H9 (cell line): ENCODE measurements around the gene AP3S1. TPM values are rescaled to one million over a fixed set of nuclear protein-coding genes. Genes with fewer than 3 reads are reported as not detected.

Source experiments
- DNase-seq: peaks from one replicate; pipeline ENCODE4 v3.0.0-alpha.2; 2017
- H2AFZ ChIP-seq: one replicate; pipeline ENCODE4 v1.6.1; 2013; ENCODE audit warnings: mild to moderate bottlenecking, low read length, control low read depth, moderate library complexity
- H2AK5ac ChIP-seq: 2 replicates; pipeline ENCODE4 v1.6.1; 2013; ENCODE audit warnings: low read length, control low read depth, mixed read lengths; ENCODE audit not compliant: insufficient read length
- H2BK120ac ChIP-seq: one replicate; pipeline ENCODE4 v1.6.1; 2013; ENCODE audit warnings: low read depth, mild to moderate bottlenecking, low read length, control low read depth, inconsistent platforms; ENCODE audit not compliant: poor library complexity, severe bottlenecking
- H2BK12ac ChIP-seq: 2 replicates; pipeline ENCODE4 v1.6.1; 2013; ENCODE audit warnings: low read length, control low read depth, mixed read lengths, low read depth; ENCODE audit not compliant: insufficient read length
- H2BK15ac ChIP-seq: 2 replicates; pipeline ENCODE4 v1.6.1; 2013; ENCODE audit warnings: low read depth, low read length, control low read depth
- H2BK20ac ChIP-seq: one replicate; pipeline ENCODE4 v1.6.1; 2013; ENCODE audit warnings: low read depth, mild to moderate bottlenecking, low read length, control low read depth, inconsistent platforms; ENCODE audit not compliant: poor library complexity, severe bottlenecking
- H2BK5ac ChIP-seq: 2 replicates; pipeline ENCODE4 v1.6.1; 2013; ENCODE audit warnings: low read length, control low read depth, mixed read lengths; ENCODE audit not compliant: insufficient read length
- H3K14ac ChIP-seq: 2 replicates; pipeline ENCODE4 v1.6.1; 2013; ENCODE audit warnings: low read length, control low read depth; ENCODE audit not compliant: insufficient read depth
- H3K18ac ChIP-seq: 2 replicates; pipeline ENCODE4 v1.6.1; 2013; ENCODE audit warnings: low read depth, mild to moderate bottlenecking, mixed read lengths, low read length, control low read depth; ENCODE audit not compliant: insufficient read length
- H3K23ac ChIP-seq: 2 replicates; pipeline ENCODE4 v1.6.1; 2013; ENCODE audit warnings: low read length, control low read depth, mixed read lengths, low read depth; ENCODE audit not compliant: insufficient read length
- H3K23me2 ChIP-seq: 2 replicates; pipeline ENCODE4 v1.6.1; 2013; ENCODE audit warnings: low read depth, mild to moderate bottlenecking, mixed read lengths, low read length, control low read depth; ENCODE audit not compliant: insufficient read length, poor library complexity, severe bottlenecking
- H3K27ac ChIP-seq: 2 replicates; pipeline ENCODE4 v1.5.1; 2013; ENCODE audit warnings: low read length, control low read depth, mixed read lengths, low read depth; ENCODE audit not compliant: insufficient read length
- H3K27me3 ChIP-seq: 2 replicates; pipeline ENCODE4 v1.6.1; 2013; ENCODE audit warnings: low read length, control low read depth, inconsistent platforms; ENCODE audit not compliant: insufficient read depth
- H3K4ac ChIP-seq: 2 replicates; pipeline ENCODE4 v1.6.1; 2013; ENCODE audit warnings: low read depth, mild to moderate bottlenecking, control low read depth, inconsistent platforms, low read length, moderate library complexity
- H3K4me1 ChIP-seq: 2 replicates; pipeline ENCODE4 v1.6.1; 2013; ENCODE audit warnings: low read length, control low read depth, inconsistent platforms; ENCODE audit not compliant: insufficient read depth
- H3K4me2 ChIP-seq: 2 replicates; pipeline ENCODE4 v1.6.1; 2013; ENCODE audit warnings: low read length, control low read depth, mixed read lengths; ENCODE audit not compliant: insufficient read length, insufficient read depth
- H3K56ac ChIP-seq: 2 replicates; pipeline ENCODE4 v1.6.1; 2013; ENCODE audit warnings: low read depth, mild to moderate bottlenecking, mixed read lengths, low read length, control low read depth; ENCODE audit not compliant: insufficient read length
- H3K79me1 ChIP-seq: 2 replicates; pipeline ENCODE4 v1.6.1; 2013; ENCODE audit warnings: low read depth, mild to moderate bottlenecking, moderate library complexity, low read length, control low read depth, inconsistent platforms; ENCODE audit not compliant: insufficient read depth, poor library complexity, severe bottlenecking
- H3K79me2 ChIP-seq: 2 replicates; pipeline ENCODE4 v1.6.1; 2013; ENCODE audit warnings: low read length, control low read depth, inconsistent platforms; ENCODE audit not compliant: insufficient read depth
- H3K9ac ChIP-seq: 2 replicates; pipeline ENCODE4 v1.6.1; 2013; ENCODE audit warnings: low read length, control low read depth, mixed read lengths; ENCODE audit not compliant: insufficient read length; ENCODE audit errors: extremely low read depth
- H3K9me3 ChIP-seq: one replicate; pipeline ENCODE4 v1.6.1; 2013; ENCODE audit warnings: low read depth, low read length, inconsistent platforms; ENCODE audit not compliant: control insufficient read depth
- H3T11ph ChIP-seq: one replicate; pipeline ENCODE4 v1.6.1; 2013; ENCODE audit warnings: mild to moderate bottlenecking, low read length, control low read depth, inconsistent platforms
- H4K20me1 ChIP-seq: one replicate; pipeline ENCODE4 v1.6.1; 2013; ENCODE audit not compliant: control insufficient read depth, insufficient read length, insufficient read depth
- H4K5ac ChIP-seq: 2 replicates; pipeline ENCODE4 v1.6.1; 2013; ENCODE audit warnings: low read depth, mild to moderate bottlenecking, mixed read lengths, low read length, control low read depth; ENCODE audit not compliant: insufficient read length
- H4K8ac ChIP-seq: replicated peaks from 2 replicates; pipeline ENCODE4 v1.6.1; 2013; ENCODE audit warnings: low read length, control low read depth, mixed read lengths, low read depth; ENCODE audit not compliant: insufficient read length
- H4K91ac ChIP-seq: 2 replicates; pipeline ENCODE4 v1.6.1; 2013; ENCODE audit warnings: low read depth, mild to moderate bottlenecking, moderate library complexity, mixed read lengths, low read length, control low read depth; ENCODE audit not compliant: insufficient read length
- H3K27ac Mint-ChIP-seq, 3 experiments: 2 replicates in 2 of 3; 3 replicates in 1 of 3; pipeline ENCODE4 v1.8.0; 2020 to 2021; ENCODE audit warnings: mixed read lengths in 3 of 3, mild to moderate bottlenecking in 1 of 3, moderate library complexity in 1 of 3
- H3K27me3 Mint-ChIP-seq: 2 replicates; pipeline ENCODE4 v1.8.0; 2021; ENCODE audit warnings: low read depth, mild to moderate bottlenecking, moderate library complexity, mixed read lengths
- H3K36me3 Mint-ChIP-seq, 3 experiments: 2 replicates in 2 of 3; 3 replicates in 1 of 3; pipeline ENCODE4 v1.8.0; 2020 to 2021; ENCODE audit warnings: low read depth in 3 of 3, mixed read lengths in 3 of 3; ENCODE audit not compliant: insufficient read depth in 1 of 3
- H3K4me1 Mint-ChIP-seq, 2 experiments: 2 replicates each; pipeline ENCODE4 v1.8.0; 2020; ENCODE audit warnings: mixed read lengths in 2 of 2
- H3K4me3 Mint-ChIP-seq, 2 experiments: 2 replicates in 1 of 2; 3 replicates in 1 of 2; pipeline ENCODE4 v1.8.0; 2020 to 2021; ENCODE audit warnings: mild to moderate bottlenecking in 2 of 2, mixed read lengths in 2 of 2, moderate library complexity in 1 of 2
- H3K9me3 Mint-ChIP-seq, 2 experiments: 2 replicates in 1 of 2; 3 replicates in 1 of 2; pipeline ENCODE4 v1.8.0; 2020; ENCODE audit warnings: mild to moderate bottlenecking in 2 of 2, mixed read lengths in 2 of 2, moderate library complexity in 1 of 2
- CTCF ChIP-seq: fragments of 200-600 bp; sonication (generic); conservative IDR thresholded peaks from 3 replicates; pipeline ENCODE4 v1.8.0; 2021; ENCODE audit warnings: antibody characterized with exemption, mild to moderate bottlenecking
- WGBS: extraction: QIAGEN DNeasy Blood & Tissue Kit; methylation state at CpG from one replicate; pipeline ENCODE4 v1.1.7; 2013; ENCODE audit warnings: missing lambda C conversion rate, low lambda C conversion rate, mixed read lengths; ENCODE audit not compliant: insufficient read length; ENCODE audit errors: extremely low coverage; 5-methylcytosine and 5-hydroxymethylcytosine counted together
- total RNA-seq: library from RNA; stranded (reverse); gene quantifications from 2 replicates; pipeline ENCODE4 v1.2.1, GENCODE V29; 2021

The AP3S1 gene
- total RNA-seq, 1 experiment from 2014 or later: 78.4 TPM

- peaks cover 10% of the 10 kb centered on the region for H3K79me1 ChIP-seq
- no peaks in the 10 kb centered on the region for H3K9me3 ChIP-seq
- H4K20me1 ChIP-seq: no peaks in the 10 kb centered on the region
- H4K8ac ChIP-seq: no peak overlapping the region
- H3K18ac ChIP-seq: no peak overlapping the region
- no peak overlapping the region for H2BK20ac ChIP-seq
- H3K27me3 Mint-ChIP-seq: no peaks in the 10 kb centered on the region
- no peak overlapping the region for H2AFZ ChIP-seq
- no peak overlapping the region for H2BK12ac ChIP-seq
- no peak overlapping the region for H3K4ac ChIP-seq
- H4K91ac ChIP-seq: no peak overlapping the region
- DNase-seq: no peak
- H3K4me1 Mint-ChIP-seq: peaks cover 23 to 27% of the 10 kb centered on the region in 2 experiments
- H3K4me2 ChIP-seq: no peak overlapping the region
- no peaks in the 10 kb centered on the region for H3K9me3 Mint-ChIP-seq
- no peaks in the 10 kb centered on the region for H3K4me1 ChIP-seq
- no CpG with 5 or more reads among the region's 6 CpGs for WGBS
- no peak overlapping the region for H2BK15ac ChIP-seq
- no peak overlapping the region for H3K27ac ChIP-seq
- no peak overlapping the region for H3K56ac ChIP-seq
- H4K5ac ChIP-seq: no peak overlapping the region
- H2BK5ac ChIP-seq: no peak overlapping the region
- H3T11ph ChIP-seq: no peak overlapping the region
- peak overlapping the region; percentile 94 to 97 for H3K4me3 Mint-ChIP-seq
- H3K9ac ChIP-seq: no peak overlapping the region
- no peak for TF ChIP-seq CTCF
- no peak overlapping the region for H3K27ac Mint-ChIP-seq
- no peaks in the 10 kb centered on the region for H3K27me3 ChIP-seq
- H3K23me2 ChIP-seq: peaks cover 8% of the 10 kb centered on the region
- H3K36me3 Mint-ChIP-seq: peaks cover 0 to 4% (median 0%) of the 10 kb centered on the region in 3 experiments; a peak in 3 of 7 replicates
- no peak overlapping the region for H3K14ac ChIP-seq
- H3K23ac ChIP-seq: no peak overlapping the region
- no peak overlapping the region for H2BK120ac ChIP-seq
- H3K79me2 ChIP-seq: peaks cover 9% of the 10 kb centered on the region; the same call in 1 of the 2 replicates
- no peak overlapping the region for H2AK5ac ChIP-seq
Measured at GRCh38 chr5:115843444-115844130, 1.9 kb downstream of the AP3S1 start.
